K562 (cell line): ENCODE measurements around the gene FANCF. TPM values are rescaled to one million over a fixed set of nuclear protein-coding genes. Genes with fewer than 3 reads are reported as not detected.

Source experiments
- BRF1 ChIP-seq: IDR thresholded peaks from 3 replicates; pipeline ENCODE4 v1.6.1; 2011; ENCODE audit warnings: borderline replicate concordance, mild to moderate bottlenecking; ENCODE audit not compliant: insufficient read length; ENCODE audit errors: extremely low read depth
- CBX8 ChIP-seq: fragments of 200-600 bp; sonication (generic); IDR thresholded peaks from 2 replicates; pipeline ENCODE4 v1.6.1; 2012; ENCODE audit warnings: borderline replicate concordance, mixed run types, low read depth, mild to moderate bottlenecking, moderate library complexity, mixed read lengths, low read length, control low read depth, inconsistent platforms; ENCODE audit not compliant: poor library complexity, severe bottlenecking; ENCODE audit errors: extremely low read depth
- EP300 ChIP-seq: IDR thresholded peaks from 2 replicates; pipeline ENCODE4 v1.6.1; 2012; ENCODE audit warnings: low read length, improper control_type of control experiment
- FOXK2 ChIP-seq, 2 experiments: fragments of 450-650 bp; IDR thresholded peaks in 1 of 2; conservative IDR thresholded peaks in 1 of 2; 2 replicates each; pipeline ENCODE4 v1.6.1; 2016; ENCODE audit warnings: low read depth in 2 of 2, mild to moderate bottlenecking in 1 of 2
- HNRNPUL1 ChIP-seq: fragments of 200-400 bp; formaldehyde crosslinking; IDR thresholded peaks from 2 replicates; pipeline ENCODE4 v1.6.1; 2017; ENCODE audit warnings: low read length
- HSF4 ChIP-seq: fragments of 250-450 bp; sonication (Bioruptor Pico); IDR thresholded peaks from 2 replicates; pipeline ENCODE4 v2.1.2; 2022; ENCODE audit warnings: mild to moderate bottlenecking, moderate library complexity, borderline replicate concordance
- JUNB ChIP-seq: fragments of 450-650 bp; formaldehyde crosslinking; conservative IDR thresholded peaks from 2 replicates; pipeline ENCODE4 v1.4.0; 2020; ENCODE audit warnings: mild to moderate bottlenecking
- MCM3 ChIP-seq: fragments of 450-650 bp; IDR thresholded peaks from 2 replicates; pipeline ENCODE4 v1.6.1; 2016
- SUPT5H ChIP-seq: fragments of 450-650 bp; IDR thresholded peaks from 2 replicates; pipeline ENCODE4 v1.6.1; 2016
- USF1 ChIP-seq: sonication (generic); formaldehyde crosslinking; IDR thresholded peaks from 2 replicates; pipeline ENCODE4 v1.9.0; 2022; ENCODE audit warnings: mild to moderate bottlenecking, missing genetic modification reagents
- ZBTB7A ChIP-seq: IDR thresholded peaks from 2 replicates; pipeline ENCODE4 v1.6.1; 2011; ENCODE audit warnings: low read depth, mild to moderate bottlenecking, low read length, moderate library complexity, borderline replicate concordance; ENCODE audit not compliant: control insufficient read depth
- ZFP1 ChIP-seq: fragments of 450-650 bp; formaldehyde crosslinking; IDR thresholded peaks from 2 replicates; pipeline ENCODE4 v1.4.0; 2020; ENCODE audit warnings: mild to moderate bottlenecking, mixed read lengths
- ZNF395 ChIP-seq: fragments of 200-800 bp; sonication (Bioruptor generic); IDR thresholded peaks from 2 replicates; pipeline ENCODE4 v1.6.1; 2017; ENCODE audit warnings: missing genetic modification characterization, missing compliant biosample characterization
- ZNF644 ChIP-seq: fragments of 200-800 bp; sonication (Bioruptor generic); IDR thresholded peaks from 2 replicates; pipeline ENCODE4 v1.6.1; 2016; ENCODE audit warnings: low read depth, missing genetic modification characterization, missing compliant biosample characterization
- ZNF668 ChIP-seq: fragments of 250-450 bp; sonication (Bioruptor Pico); IDR thresholded peaks from 2 replicates; pipeline ENCODE4 v1.8.0; 2022; ENCODE audit warnings: mild to moderate bottlenecking, inconsistent platforms
- ZZZ3 ChIP-seq: fragments of 450-650 bp; IDR thresholded peaks from 2 replicates; pipeline ENCODE4 v1.6.1; 2016; ENCODE audit warnings: antibody characterized with exemption, mild to moderate bottlenecking, moderate library complexity
- polyA plus RNA-seq, 8 experiments: library from polyadenylated mRNA; depleted of rRNA in 4 of 8; stranded (reverse) in 5 of 8; unstranded in 3 of 8; fragments of >200 nt; fragmentation: Nextera tagmentation in 2 of 8; fragmentation: Illumina TruSeq in 1 of 8; extraction: Ambion mirVana in 2 of 8; extraction: Trizol in 1 of 8; gene quantifications; 2 replicates each; pipeline versions ENCODE4 v1.2.1 to v1.2.3, GENCODE V29; 2011 to 2014; ENCODE audit warnings: inconsistent platforms in 1 of 8, missing spikeins in 1 of 8
- total RNA-seq, 7 experiments: library from RNA; depleted of rRNA in 6 of 7; stranded (reverse); fragments of >200 nt in 6 of 7; fragmentation: Illumina TruSeq in 2 of 7; extraction: Trizol in 2 of 7; gene quantifications; 2 replicates each; pipeline versions ENCODE4 v1.2.1 to v1.2.3, GENCODE V29; 2011 to 2021; ENCODE audit warnings: low replicate concordance in 1 of 7
- TF ChIP-seq, protein P1 (sequence below): sonication (generic); formaldehyde crosslinking; IDR thresholded peaks from 2 replicates; pipeline ENCODE4 v1.8.0; 2022; ENCODE audit warnings: mild to moderate bottlenecking, missing genetic modification reagents
- TF ChIP-seq, protein P2 (sequence below): fragments of 150-350 bp; conservative IDR thresholded peaks from 2 replicates; pipeline ENCODE4 v1.6.1; 2014; ENCODE audit warnings: low read length

FANCF gene
- total and polyA plus RNA-seq, 9 of the 15 experiments (the other 6 are each of a cell fraction or from before 2014, with no cell fraction given), result 0.99 to 10.3 (median 7.5) TPM

- TF ChIP-seq CBX8 (no peak), HNRNPUL1 (no peak), JUNB (CRISPR knock-in tag) (no peak), ZBTB7A (no peak), ZNF395 (CRISPR knock-in tag) (0 out of 2 replicates have a peak, but pooled peaks have one; percentile 17), BRF1 (no peak), ZNF644 (tag) (no peak), MCM3 (no peak), USF1 (0 out of 2 replicates have a peak, but pooled peaks have one; percentile 6), ZNF668 (CRISPR knock-in tag) (no peak), ZFP1 (CRISPR knock-in tag) (no peak), EP300 (peak; percentile 28; the same call in 1 of the 2 replicates), HSF4 (CRISPR knock-in tag) (no peak), ZZZ3 (no peak), FOXK2 (conservative IDR thresholded peaks at IDR 0.05 in 1 of 2, IDR thresholded peaks at IDR 0.05 in 1 of 2; ENCODE audit: low read depth in 2 of 2) (peak in 1 of 2 experiments; percentile 42; a peak in 2 of 4 replicates), SUPT5H (peak; percentile 83)
- TF ChIP-seq, protein P1, sequence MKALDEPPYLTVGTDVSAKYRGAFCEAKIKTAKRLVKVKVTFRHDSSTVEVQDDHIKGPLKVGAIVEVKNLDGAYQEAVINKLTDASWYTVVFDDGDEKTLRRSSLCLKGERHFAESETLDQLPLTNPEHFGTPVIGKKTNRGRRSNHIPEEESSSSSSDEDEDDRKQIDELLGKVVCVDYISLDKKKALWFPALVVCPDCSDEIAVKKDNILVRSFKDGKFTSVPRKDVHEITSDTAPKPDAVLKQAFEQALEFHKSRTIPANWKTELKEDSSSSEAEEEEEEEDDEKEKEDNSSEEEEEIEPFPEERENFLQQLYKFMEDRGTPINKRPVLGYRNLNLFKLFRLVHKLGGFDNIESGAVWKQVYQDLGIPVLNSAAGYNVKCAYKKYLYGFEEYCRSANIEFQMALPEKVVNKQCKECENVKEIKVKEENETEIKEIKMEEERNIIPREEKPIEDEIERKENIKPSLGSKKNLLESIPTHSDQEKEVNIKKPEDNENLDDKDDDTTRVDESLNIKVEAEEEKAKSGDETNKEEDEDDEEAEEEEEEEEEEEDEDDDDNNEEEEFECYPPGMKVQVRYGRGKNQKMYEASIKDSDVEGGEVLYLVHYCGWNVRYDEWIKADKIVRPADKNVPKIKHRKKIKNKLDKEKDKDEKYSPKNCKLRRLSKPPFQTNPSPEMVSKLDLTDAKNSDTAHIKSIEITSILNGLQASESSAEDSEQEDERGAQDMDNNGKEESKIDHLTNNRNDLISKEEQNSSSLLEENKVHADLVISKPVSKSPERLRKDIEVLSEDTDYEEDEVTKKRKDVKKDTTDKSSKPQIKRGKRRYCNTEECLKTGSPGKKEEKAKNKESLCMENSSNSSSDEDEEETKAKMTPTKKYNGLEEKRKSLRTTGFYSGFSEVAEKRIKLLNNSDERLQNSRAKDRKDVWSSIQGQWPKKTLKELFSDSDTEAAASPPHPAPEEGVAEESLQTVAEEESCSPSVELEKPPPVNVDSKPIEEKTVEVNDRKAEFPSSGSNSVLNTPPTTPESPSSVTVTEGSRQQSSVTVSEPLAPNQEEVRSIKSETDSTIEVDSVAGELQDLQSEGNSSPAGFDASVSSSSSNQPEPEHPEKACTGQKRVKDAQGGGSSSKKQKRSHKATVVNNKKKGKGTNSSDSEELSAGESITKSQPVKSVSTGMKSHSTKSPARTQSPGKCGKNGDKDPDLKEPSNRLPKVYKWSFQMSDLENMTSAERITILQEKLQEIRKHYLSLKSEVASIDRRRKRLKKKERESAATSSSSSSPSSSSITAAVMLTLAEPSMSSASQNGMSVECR, result peak; percentile 93
- TF ChIP-seq, protein P2, sequence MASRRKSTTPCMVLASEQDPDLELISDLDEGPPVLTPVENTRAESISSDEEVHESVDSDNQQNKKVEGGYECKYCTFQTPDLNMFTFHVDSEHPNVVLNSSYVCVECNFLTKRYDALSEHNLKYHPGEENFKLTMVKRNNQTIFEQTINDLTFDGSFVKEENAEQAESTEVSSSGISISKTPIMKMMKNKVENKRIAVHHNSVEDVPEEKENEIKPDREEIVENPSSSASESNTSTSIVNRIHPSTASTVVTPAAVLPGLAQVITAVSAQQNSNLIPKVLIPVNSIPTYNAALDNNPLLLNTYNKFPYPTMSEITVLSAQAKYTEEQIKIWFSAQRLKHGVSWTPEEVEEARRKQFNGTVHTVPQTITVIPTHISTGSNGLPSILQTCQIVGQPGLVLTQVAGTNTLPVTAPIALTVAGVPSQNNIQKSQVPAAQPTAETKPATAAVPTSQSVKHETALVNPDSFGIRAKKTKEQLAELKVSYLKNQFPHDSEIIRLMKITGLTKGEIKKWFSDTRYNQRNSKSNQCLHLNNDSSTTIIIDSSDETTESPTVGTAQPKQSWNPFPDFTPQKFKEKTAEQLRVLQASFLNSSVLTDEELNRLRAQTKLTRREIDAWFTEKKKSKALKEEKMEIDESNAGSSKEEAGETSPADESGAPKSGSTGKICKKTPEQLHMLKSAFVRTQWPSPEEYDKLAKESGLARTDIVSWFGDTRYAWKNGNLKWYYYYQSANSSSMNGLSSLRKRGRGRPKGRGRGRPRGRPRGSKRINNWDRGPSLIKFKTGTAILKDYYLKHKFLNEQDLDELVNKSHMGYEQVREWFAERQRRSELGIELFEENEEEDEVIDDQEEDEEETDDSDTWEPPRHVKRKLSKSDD, result no peak
These were observed at the start of gene FANCF (continued) for GRCh38 chr11:22625448-22626287.
